Left cardiac atrium (tissue), 4 donors: ENCODE results near the gene RALGAPA2. TPM values are rescaled to one million over a fixed set of nuclear protein-coding genes. Genes with fewer than 3 reads are reported as not detected.

Experiments
- ATAC-seq, 2 donors: fragments of 200-7000 bp; cut with Tn5 transposase; one replicate each; pipeline ENCODE4 v1.9.1; 2020; ENCODE audit warnings: mild to moderate bottlenecking in 2 of 2, moderate library complexity in 2 of 2
- DNase-seq: peaks from one replicate; pipeline ENCODE4 v3.0.0-alpha.2; 2020
- intact Hi-C, 2 donors: fragments of 100-400 bp; cut with DNase I; formaldehyde crosslinking; loops; one replicate each; pipeline versions ENCODE4 v1.14.1 to v1.15.1; 2022 to 2023
- total RNA-seq, 2 donors: library from RNA; stranded (reverse); fragmentation: NEBNext Ultra II Directional; extraction: Animal tissue kit (Norgen Biotek cat#: 25700); gene quantifications; one replicate each; pipeline ENCODE4 v1.2.1, GENCODE V29; 2021
- donor health status: DM: no; HTN: yes; CAD: no.
- donor health status: DM: no; HTN: yes; CAD: no; lungs with severe emphysema.
- donor health status: DM: yes; HTN: yes; CAD: no.
- donor health status: Dilated cardiomyopathy.

The RALGAPA2 gene
- total RNA-seq, 2 donors from 2014 or later, result 29.9 to 35.2 TPM

DNA sequence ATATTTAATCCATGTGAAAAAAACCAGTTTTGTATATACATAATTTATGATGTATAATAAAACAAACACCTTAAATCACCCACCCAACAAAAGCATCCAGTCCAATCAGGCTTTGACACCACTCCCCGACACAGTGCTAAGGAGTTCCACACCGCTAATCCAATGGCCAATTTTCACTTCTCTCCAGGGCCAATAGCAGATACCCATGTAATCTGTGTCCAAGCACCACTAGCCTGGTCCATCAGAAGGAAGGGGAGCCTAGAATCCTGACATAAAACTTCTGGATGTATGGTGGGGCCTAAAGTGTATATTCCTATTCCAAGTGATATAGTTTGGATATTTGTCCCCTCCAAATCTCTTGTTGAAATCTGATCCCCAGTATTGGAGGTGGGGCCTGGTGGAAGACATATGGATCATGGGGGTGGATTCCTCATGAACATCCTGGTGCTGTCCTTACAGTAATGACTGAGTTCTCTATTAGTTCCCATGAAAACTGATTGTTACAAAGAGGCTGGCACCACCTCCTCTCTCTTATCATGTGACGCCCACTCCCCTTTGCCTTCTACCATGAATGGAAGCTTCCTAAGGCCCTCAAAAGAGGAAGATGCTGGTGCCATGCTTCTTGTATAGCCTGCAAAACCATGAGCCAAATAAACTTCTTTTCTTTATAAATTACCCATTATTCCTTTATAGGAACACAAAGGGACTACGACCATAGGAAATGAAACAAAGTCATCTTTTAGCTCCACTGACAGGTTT is 20.8 kb downstream of the RALGAPA2 start:
- intact Hi-C loops, result no loop called here

DNA sequence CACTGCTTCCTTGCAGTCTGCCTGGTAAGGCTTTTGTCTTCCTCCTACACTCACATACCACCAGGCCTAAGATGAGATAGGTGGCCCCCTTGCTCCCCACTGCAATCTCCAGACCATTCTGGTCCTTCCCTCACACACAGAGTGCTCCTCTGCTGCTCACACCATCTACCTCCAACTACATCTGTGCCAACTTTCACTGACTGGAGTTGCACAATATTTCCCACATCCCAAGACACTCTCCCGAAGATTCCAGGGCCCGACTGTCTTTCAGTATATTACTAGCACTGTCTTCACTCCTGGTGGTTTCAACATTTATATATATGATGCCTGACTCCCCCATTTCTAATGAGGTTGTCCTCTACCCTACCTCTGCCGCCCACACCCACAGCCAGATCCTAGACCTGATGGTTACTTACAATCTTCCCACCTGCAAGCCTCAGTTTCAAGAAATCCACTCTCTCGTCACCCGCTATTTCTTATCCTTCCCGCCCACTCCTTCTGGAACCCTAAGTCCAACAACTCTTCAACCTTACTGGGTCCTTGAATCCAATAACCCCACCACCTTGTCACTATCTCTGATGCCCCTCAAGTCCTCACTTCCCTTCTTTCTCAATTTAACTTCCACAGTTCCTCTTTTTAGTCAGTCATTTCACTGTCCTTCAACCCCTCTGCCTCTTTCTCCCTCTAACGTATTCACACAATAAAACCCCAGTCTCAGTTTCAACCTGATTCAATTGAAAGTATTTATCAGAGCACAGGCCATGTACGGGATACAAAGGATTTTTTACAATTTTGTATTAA is 21.6 kb downstream of the RALGAPA2 start:
- intact Hi-C loops, result no loop called here
- DNase-seq (no peak), ATAC-seq (peak; percentile 47 to 79)

More for the DNA sequence above, 20.8 kb downstream of the RALGAPA2 start:
- no peak for ATAC-seq
- DNase-seq, result no peak

DNA sequence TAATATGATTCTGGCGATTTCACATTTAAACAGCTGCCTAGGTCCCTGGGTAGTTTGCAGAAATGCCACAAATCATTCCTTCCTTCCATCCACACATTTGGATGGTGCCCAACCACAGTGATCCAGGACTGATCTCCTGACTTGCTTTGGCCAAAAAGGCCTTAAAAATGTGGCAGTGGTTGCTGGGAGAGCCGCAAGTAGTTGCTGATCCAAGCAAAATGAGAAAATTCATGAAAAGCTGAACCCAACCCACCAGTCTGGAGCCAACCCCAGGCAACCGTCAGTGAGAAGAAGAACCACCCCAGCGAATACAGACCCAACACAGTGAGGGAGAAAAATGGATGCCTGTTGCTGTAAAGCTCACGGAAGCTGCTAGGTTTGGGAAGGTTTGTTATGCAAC is 25.1 kb downstream of the RALGAPA2 start:
- no peak for DNase-seq
- intact Hi-C loops, result no loop called here
- ATAC-seq, result no peak

DNA sequence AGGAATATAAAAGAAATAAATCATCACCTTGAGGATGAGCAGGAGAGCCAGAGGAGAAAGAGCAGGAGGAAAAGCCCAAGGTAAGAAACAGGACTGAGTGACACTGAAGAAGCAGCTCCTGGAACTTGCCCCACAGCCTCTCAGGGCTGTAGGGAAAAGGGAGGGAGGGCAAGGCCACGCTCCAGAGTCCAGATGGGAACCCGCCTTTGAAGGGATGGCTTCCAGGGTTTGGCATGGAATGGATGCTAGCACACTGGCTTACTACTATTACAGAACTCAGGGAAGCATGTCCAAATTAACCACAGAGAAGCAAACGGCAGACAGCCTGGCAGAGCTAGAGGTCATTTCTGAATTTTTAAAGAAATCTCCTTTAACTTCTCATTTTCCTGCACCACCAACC is 26.8 kb downstream of the RALGAPA2 start:
- ATAC-seq, result peak in 1 of 2 donors; percentile 53
- no peak for DNase-seq
- intact Hi-C loops, result no loop called here

DNA sequence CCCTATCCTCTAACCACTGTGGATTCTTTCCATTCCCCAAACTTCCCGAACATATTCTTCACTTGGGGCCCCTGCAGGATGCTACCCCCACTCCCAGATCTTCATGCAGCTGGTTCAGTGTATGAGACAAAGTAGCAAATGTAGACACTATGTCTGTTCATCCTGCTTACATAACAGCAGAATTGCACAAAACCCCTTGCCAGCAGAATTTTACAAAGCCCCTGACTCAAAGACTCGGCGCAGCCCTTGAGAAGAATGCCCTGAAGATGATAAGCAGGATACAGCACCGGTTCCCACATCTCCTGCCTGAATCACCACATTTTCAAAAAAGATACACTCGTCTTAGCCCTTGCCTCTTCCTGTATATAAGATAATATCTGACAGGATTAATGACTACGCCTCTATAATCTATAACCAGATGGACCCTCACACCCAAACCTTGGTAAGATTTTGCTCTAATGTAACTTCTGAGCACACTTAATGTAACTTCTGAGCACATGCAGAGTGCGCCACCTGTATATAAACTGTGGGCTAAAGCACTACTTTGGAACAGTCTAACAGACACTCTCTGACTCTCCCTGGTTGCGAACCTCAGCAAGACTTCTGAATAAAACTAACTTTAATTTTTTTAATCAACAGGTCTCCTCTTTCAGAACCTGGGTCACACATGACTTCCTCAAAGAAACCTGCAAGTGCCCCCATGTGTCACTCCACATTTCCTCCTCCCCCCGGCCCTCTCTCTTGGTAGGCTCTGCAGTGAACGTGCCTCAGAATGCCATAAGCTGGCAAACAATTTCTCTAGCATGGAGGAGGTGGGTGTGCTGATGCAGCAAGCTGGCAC is 28.7 kb downstream of the RALGAPA2 start:
- ATAC-seq (peak in 1 of 2 donors; percentile 37), DNase-seq (no peak)
- intact Hi-C loops, result no loop called here

DNA sequence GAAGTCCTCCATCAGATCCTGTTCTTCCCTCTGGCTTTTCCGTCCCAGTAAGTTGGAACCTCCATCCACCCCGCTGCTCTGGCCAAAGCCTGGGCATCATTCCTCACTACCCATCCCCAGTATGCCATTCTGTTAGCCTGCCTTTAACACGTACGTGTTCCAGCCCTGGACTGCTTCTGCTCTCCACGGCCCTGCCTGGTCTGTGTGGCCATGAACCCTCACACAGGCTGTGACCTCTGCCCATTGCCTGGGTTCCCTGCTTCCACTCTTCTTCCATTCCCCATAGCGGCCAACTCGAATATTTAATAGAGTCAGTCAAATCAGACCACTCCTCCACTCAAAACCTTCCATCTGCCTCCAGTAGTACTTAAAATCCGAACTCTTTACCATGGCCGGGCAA is 29.4 kb downstream of the RALGAPA2 start:
- DNase-seq (no peak), ATAC-seq (no peak)
- intact Hi-C loops, result no loop called here

DNA sequence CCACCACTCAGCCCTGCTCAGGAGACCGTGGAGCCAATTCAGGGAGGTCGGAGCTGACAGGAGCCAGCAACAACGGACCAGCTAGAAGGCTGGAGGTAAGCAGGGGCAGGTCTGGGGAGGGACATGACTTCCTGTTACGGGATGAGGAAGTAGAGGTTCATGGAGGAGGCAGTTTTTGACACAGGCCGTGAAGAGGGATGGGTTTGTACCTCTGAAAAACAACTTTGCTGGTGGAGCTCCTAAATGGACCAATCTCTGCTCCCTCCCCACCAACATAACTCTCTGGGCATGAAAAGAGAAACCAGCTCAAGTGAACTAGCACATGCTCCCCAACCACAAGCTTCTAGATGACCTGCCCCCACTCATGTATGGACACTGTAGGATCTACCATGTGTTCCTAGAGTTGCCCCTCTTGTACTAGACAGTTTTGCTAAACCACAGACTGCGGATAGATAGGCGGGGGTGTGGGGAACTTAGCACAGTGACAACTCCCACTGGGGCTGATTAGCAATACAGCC is 31.4 kb downstream of the RALGAPA2 start:
- DNase-seq (no peak), ATAC-seq (no peak)
- intact Hi-C loops, result no loop called here

DNA sequence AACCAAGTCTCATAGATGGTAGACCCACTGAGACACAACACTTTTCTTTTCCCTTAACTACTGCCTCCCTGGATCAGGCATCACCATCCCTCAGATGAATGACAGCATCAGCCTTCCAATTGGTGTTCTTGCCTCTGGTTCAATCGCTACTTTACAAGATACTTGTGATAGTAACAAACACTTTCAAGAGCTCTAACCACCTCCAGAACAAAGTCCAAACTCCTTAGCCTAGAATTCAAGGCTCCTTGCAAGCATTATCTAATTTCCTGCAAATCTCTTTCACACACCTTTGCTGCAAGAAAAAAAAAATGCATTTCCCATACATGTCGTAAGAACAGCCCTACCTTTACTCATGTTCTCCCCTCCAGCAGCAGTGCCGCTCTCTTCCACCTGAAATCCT is 33.1 kb downstream of the RALGAPA2 start:
- intact Hi-C loops, result no loop called here
- ATAC-seq, result no peak
- no peak for DNase-seq

DNA sequence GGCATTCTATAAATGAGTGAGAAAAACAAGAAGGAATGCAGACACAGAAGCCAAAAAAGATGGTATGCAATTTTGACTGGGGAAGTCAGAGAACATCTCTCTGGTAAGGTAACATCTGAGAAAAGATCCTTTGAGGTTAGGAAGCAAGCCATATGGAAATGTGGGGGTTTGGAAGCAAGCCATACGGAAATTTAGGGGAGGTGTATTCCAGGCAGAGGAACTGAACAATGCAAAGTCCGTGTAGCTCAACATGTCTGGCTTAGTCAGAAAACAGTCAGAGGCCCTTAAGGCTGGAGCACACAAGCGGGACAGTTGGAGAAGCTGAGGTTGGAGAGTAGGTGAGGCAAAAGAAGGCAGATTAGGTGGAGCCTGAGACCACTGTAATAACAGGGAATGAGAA is 35.3 kb downstream of the RALGAPA2 start:
- intact Hi-C loops, result no loop called here
- DNase-seq, result no peak
- ATAC-seq, result no peak

DNA sequence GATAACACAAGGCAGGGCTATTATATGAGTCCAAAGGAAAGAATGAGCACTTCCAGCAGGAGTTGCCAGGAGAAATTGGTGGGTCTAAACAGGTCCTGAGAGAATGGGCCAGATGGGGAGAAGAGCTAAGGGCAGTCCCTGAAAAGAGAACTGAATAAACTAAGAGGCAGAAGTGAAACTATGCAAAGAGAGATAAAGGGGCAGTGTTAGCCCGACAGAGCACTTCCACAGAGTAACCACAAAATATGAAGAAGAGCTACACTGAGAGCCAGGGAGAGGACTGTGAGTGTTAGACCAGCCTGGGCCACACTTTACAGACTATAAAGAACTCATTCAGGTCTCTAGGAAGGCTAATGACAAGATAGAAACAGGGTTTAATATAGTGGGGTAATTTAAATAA is 43.8 kb downstream of the RALGAPA2 start:
- intact Hi-C loops, result loop anchor here in 1 of 2 donors (5.0 kb wide), 1 partner anchor 154 kb away; no protein-coding TSS in a partner anchor
- DNase-seq (no peak), ATAC-seq (peak; percentile 70 to 75)

DNA sequence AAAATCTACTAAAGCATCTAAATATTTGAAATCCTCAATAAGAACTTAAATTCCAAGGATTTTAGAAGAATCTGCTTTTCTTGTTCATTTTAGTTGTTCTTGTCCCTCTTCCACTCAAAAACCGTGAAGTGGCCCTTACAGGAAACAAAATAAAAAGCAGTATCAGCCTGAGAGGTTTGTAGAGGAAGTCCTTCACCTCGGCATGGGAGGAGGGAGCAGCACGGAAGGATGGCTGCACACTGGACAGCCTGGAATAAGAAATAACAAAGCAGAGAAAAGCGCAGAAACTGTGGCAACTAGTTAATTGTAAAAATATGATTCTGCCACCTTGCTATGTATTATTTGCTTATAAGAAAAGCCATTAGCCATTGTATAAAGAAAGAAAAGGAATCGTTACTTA is 46.1 kb downstream of the RALGAPA2 start:
- intact Hi-C loops, result loop anchor here in 1 of 2 donors (5.0 kb wide), 1 partner anchor 156 kb away; no protein-coding TSS in a partner anchor

DNA sequence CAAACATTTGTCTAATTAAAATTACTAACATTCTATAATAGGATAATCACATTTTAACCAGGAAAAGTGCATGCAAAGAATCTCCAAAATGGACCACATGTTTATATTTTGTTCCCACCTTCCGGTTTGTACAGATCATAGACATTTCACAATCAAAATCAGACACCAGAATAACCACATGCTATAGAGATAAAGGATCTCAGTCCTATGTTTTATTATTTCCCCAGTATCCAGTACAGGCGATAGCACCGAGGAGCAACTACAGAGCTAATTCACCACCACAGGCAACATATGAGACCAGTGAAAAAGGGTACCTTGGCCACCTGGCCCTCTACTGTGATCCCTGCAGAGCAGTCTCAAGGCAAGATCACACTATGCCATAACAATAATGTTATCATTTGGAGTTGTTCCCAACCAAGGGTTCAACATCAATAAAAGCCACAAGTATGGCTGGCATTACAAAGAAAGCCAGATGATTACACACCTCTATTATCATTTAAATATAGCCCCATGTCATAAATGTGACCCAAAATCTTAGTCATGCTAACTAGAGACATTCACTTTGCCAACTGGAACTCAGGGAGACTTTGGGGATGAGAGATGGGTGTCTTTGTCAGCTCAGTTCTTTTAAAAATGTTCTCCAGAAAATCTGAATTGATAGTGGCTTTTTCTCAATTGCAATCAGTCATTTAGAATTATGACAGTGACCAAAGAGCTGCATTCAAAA is 46.7 kb downstream of the RALGAPA2 start:
- no peak for DNase-seq
- intact Hi-C loops, result loop anchor here (1.0 to 5.0 kb wide), 2 partner anchors 157 to 159 kb away; no protein-coding TSS in a partner anchor
- no peak for ATAC-seq

More for the DNA sequence above, 46.1 kb downstream of the RALGAPA2 start:
- DNase-seq (no peak), ATAC-seq (no peak)

DNA sequence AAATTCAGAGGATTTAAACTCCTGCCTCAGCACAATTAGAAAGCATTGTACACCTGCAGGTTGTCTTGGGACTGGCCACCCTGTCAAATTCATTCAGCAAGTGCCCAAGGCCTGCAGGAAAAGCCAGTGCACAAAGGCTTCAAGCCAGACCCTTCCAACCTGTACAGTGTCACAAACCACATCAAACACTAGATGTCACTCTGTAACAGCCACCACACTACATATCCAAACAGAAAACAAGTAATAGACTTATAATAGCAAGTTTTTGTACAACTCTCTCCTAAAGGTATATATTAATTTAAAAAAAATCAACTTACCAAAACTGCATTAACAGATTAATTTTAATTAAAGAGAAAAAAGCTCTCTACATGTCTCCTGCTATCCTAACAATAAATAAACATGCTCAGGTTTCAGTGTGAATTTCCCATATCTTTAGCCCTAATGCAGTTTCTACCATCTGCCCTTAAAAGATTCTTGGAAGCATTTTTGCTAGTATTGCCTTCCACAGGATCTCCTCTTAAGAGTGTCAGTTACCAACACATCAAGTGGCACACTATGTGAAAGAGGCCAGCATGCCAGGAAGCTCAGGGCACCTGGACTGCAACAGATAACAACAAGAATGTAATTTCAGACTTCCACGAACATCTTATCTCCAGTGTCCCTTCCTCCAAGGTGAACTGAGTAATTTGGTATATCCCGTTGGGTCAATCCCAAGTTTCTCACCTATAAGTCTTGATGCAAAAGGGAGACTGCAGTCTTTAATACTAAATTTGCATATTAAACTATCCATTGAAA is 47.5 kb downstream of the RALGAPA2 start:
- DNase-seq (no peak), ATAC-seq (peak; percentile 80 to 83)
- intact Hi-C loops, result loop anchor here (1.0 to 5.0 kb wide), 2 partner anchors 157 to 159 kb away; no protein-coding TSS in a partner anchor

DNA sequence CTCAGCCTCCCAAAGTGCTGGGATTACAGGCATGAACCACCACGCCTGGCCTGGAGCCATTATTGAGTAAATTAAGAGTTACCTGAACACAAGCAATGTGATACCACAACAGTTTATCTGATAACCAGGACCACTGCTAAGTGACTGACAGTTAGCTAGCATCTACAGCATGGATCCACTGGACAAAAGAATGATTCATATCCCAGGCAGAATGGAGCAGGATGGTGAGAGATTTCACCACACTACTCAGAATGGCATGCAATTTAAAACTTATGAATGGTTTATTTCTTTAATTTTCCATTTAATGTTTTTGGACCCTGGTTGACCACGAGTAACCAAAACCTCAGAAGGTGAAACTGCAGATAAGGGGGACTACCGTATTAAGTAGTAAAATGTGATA is 48.6 kb downstream of the RALGAPA2 start:
- DNase-seq, result no peak
- intact Hi-C loops, result no loop called here
- ATAC-seq, result no peak

DNA sequence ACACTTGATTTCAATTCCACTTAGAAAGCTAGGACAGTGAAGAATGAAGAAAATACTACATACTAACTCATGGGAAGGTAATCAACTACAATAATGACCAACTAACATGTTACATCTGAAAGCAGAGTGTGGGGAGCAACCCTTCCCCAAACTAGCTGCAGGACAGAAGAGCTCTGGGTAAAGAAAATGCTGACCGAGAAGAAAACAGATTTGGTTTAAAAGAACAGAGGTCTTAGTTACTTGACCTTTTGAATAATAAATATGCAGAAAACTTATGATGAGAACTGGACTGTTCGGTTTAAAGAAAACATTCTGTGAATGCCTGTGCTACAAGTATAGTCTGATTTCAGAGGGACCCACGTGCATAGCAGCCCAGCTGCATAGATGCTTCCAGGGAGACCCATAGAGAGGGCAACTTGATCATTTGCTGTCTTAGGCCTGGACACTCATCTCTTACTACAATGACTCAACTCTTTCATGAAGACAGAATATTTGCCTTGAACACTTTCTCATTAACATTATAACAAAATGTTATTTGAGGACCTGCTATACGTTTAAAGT is 53.5 kb downstream of the RALGAPA2 start:
- DNase-seq (no peak), ATAC-seq (no peak)
- intact Hi-C loops, result no loop called here

DNA sequence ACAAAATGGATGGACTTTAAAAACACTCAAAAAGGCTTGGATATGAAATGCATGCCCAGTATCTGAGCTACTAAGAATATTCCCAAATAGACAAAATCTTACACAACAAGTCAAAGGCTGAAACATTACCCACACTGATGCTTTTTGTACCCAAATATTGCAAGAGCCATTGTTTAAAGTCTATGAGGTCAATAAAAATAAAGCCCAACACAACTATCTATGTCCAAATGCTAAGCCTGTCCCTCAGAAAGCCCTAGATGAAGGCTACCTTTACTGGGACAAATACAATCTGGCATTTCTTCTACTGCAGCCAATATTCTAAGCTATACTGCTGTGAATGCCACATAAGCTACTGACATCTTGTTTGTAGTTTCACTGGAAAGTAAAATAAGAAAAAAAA is 54.3 kb downstream of the RALGAPA2 start:
- no peak for DNase-seq
- intact Hi-C loops, result no loop called here
- no peak for ATAC-seq

DNA sequence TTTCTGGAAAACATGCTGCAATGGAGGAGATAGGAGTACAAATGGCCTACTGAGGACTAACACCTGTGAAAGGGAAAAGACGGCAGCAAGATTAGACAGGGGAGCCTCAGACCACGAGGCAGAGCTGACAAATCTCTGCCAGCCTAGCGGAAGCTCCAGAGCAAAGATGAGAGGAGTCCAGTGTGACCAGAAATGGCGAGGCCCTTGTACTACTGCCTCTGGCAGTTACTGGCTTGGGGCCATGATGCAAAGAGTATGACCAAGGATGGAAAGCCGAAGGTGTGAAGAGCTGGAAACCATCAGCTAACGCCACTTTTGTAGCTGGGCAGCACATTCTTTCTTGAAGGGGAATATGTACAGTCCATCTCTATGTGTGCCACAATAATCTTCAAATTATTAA is 55.4 kb downstream of the RALGAPA2 start:
- ATAC-seq, result peak; percentile 76 to 89
- intact Hi-C loops, result no loop called here

More for the DNA sequence above, 55.4 kb downstream of the RALGAPA2 start:
- DNase-seq, result peak; percentile 27
